ENCODE data around the gene TAMALIN. TPM values are rescaled to one million over a fixed set of nuclear protein-coding genes. Genes with fewer than 3 reads are reported as not detected.

The TAMALIN gene
- total and polyA plus RNA-seq, 10 donors: 25.5 to 141 (median 45.2) TPM

DNA sequence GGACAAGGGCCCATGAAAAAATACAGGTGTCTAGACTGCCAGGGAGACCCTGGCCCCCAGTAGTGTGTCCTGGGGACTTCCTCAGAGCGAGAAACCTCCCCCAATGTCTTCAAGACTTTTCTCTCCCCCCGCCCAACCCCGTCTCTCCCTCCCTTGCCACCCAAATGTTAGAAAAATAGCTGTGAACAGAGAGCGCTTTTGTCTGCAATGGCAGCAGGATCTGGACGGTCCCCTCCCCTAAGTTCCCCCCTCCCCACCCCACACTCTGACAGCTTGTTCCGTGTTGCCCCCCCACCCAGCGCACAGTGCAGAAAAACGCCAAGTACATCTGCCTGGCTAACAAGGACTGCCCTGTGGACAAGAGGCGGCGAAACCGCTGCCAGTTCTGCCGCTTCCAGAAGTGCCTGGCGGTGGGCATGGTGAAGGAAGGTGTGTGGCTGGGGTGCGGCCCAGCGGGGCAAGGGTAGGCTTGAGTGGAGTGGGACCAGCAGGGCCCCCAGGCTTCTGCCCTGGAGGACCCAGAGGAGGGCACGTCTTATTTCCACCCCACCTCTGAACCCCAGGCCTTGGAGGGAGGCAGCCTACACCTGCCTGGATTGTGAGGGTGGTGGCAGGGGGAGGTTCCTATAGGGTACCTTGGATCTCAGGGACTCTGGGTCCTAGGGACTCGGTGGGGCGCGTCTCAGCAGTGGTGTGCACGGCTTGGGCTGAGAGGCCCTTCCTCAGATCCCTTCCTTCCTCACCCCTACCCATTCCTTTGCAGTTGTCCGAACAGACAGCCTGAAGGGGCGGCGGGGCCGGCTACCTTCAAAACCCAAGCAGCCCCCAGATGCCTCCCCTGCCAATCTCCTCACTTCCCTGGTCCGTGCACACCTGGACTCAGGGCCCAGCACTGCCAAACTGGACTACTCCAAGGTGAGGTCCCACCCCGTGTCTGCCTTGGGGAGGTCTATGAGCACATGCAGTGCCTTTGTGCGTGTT is 49.3 kb downstream of the TAMALIN start:
- no peak overlapping the region for H3K4me3 ChIP-seq
- 86 to 91% (median 89%) methylated on average over 24 to 27 of the region's 27 CpGs for WGBS, 5 donors
- H3K36me3 ChIP-seq: peaks cover 0 to 56% (median 34%) of the 10 kb centered on the region in 6 donors
- DNase-seq: peak; percentile 46
- no peak overlapping the region for H3K27ac ChIP-seq
- H3K9me3 ChIP-seq: no peaks in the 10 kb centered on the region
- TF ChIP-seq, protein P1, sequence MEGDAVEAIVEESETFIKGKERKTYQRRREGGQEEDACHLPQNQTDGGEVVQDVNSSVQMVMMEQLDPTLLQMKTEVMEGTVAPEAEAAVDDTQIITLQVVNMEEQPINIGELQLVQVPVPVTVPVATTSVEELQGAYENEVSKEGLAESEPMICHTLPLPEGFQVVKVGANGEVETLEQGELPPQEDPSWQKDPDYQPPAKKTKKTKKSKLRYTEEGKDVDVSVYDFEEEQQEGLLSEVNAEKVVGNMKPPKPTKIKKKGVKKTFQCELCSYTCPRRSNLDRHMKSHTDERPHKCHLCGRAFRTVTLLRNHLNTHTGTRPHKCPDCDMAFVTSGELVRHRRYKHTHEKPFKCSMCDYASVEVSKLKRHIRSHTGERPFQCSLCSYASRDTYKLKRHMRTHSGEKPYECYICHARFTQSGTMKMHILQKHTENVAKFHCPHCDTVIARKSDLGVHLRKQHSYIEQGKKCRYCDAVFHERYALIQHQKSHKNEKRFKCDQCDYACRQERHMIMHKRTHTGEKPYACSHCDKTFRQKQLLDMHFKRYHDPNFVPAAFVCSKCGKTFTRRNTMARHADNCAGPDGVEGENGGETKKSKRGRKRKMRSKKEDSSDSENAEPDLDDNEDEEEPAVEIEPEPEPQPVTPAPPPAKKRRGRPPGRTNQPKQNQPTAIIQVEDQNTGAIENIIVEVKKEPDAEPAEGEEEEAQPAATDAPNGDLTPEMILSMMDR (IDR thresholded peaks at IDR 0.05 in 8 of 11, conservative IDR thresholded peaks at IDR 0.05 in 3 of 11): no peak
- TF ChIP-seq POLR2AphosphoS5 (IDR thresholded peaks at IDR 0.05): peak; percentile 33 to 74 (median 58)
- intact Hi-C loops (cut with DNase I; ENCODE audit: low total_unique reads): no loop called here
- H3K27me3 ChIP-seq (replicated peaks in 1 of 7): peaks cover 0 to 4% (median 0%) of the 10 kb centered on the region in 7 donors
- H3K4me1 ChIP-seq: peaks cover 0 to 49% (median 25%) of the 10 kb centered on the region in 6 donors

DNA sequence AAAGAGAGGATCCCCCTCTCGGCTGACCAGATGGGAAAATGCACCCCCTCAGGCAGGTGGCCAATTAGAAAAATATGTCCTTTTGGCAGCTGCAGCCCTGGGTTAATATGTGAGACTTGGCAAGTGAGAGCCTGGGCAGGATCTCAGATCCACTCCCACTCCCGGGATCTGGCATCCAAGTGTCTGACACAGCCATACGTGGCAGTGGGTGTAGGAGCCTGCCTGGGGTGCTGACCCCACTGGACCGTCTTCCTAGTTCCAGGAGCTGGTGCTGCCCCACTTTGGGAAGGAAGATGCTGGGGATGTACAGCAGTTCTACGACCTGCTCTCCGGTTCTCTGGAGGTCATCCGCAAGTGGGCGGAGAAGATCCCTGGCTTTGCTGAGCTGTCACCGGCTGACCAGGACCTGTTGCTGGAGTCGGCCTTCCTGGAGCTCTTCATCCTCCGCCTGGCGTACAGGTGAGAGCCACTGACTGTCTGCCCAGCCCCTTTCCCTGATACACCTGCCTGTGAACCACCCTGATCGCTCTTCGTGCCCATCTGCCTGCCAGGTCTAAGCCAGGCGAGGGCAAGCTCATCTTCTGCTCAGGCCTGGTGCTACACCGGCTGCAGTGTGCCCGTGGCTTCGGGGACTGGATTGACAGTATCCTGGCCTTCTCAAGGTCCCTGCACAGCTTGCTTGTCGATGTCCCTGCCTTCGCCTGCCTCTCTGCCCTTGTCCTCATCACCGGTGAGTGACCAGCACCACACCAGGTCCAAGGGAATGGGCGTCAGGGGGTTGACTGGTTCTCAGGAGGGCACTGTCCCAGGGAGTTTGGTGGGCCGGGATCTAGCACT is 50.3 kb downstream of the TAMALIN start:
- intact Hi-C loops (cut with DNase I; ENCODE audit: low total_unique reads): no loop called here
- Histone ChIP-seq H3K27ac (no peak overlapping the region), H3K9me3 (no peaks in the 10 kb centered on the region), H3K4me3 (no peak overlapping the region), H3K27me3 (replicated peaks in 1 of 7) (no peaks in the 10 kb centered on the region), H3K36me3 (peaks cover 0 to 56% (median 34%) of the 10 kb centered on the region in 6 donors), H3K4me1 (peaks cover 0 to 49% (median 24%) of the 10 kb centered on the region in 6 donors)
- WGBS, 5 donors: 81 to 95% (median 90%) methylated on average over 14 to 23 of the region's 23 CpGs
- no peak for DNase-seq
- TF ChIP-seq POLR2A (IDR thresholded peaks at IDR 0.05) (no peak), POLR2AphosphoS5 (IDR thresholded peaks at IDR 0.05) (peak; percentile 56 to 72 (median 59))
- TF ChIP-seq, protein P1 (IDR thresholded peaks at IDR 0.05 in 8 of 11, conservative IDR thresholded peaks at IDR 0.05 in 3 of 11): no peak

DNA sequence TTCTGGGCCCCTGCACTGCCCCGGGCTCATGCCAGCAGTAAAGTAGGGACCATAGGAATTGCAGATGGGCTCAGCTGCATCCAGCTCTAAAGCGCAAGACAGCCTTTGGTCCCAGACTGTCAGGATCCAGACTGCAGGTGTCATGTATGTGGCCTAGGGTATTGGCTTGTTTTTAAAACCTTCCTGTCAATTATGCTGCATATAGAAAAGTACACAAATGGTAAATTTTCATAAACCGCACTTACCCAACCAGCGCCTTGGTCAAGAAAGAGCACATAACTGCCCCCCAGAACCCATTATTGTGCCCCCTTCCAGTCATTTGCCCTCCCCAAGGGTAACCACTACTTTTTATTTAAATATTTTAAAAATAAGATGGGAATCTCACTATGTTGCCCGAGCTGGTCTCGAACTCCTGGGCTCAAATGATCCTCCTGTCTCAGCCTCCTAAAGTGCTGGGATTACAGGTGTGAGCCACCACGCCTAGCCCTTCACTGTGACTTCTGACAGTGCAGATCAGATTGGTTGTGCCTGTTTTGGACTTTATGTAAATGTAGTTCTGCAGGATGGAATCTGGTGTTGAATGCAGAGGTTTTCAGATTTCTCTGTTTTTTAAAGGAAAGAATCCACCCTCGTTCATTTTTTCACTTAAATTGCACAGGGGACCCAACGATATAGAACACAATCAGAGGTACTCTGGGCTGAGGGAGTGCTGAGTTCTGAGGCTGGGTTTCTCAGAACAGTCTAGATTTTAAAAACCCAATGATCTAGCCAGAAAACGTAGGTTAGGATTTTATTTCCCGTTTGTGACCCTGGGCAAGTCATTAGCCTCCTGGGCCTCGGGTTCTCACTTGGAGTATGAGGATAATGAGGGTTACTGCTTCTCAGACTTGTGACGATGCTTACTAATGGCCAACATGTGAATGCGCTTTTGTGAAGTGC is 51.2 kb downstream of the TAMALIN start:
- intact Hi-C loops (cut with DNase I; ENCODE audit: low total_unique reads): no loop called here

More for the DNA sequence above, 51.2 kb downstream of the TAMALIN start:
- no peak for DNase-seq
- Histone ChIP-seq H3K36me3 (peaks cover 0 to 56% (median 34%) of the 10 kb centered on the region in 6 donors), H3K4me1 (peaks cover 0 to 49% (median 27%) of the 10 kb centered on the region in 6 donors), H3K9me3 (no peaks in the 10 kb centered on the region), H3K4me3 (no peak overlapping the region), H3K27me3 (replicated peaks in 1 of 7) (no peaks in the 10 kb centered on the region), H3K27ac (no peak overlapping the region)
- TF ChIP-seq, protein P1 (IDR thresholded peaks at IDR 0.05 in 8 of 11, conservative IDR thresholded peaks at IDR 0.05 in 3 of 11): no peak
- TF ChIP-seq POLR2AphosphoS5 (IDR thresholded peaks at IDR 0.05) (no peak), POLR2A (IDR thresholded peaks at IDR 0.05) (no peak)
- WGBS, 5 donors: 85 to 96% (median 89%) methylated on average over 14 of the region's 14 CpGs

Measured in spleen (tissue), 11 donors.